T-cell (primary cell): ENCODE data around the gene CWC25. TPM values are rescaled to one million over a fixed set of nuclear protein-coding genes. Genes with fewer than 3 reads are reported as not detected.

Experiments
- ATAC-seq, 4 experiments: fragments of 200-7000 bp in 3 of 4; fragments of 150-1000 bp in 1 of 4; cut with Tn5 transposase; replicated peaks in 1 of 4; 1 replicate in 3 of 4; 2 replicates in 1 of 4; pipeline ENCODE4 v1.10.0; 2021; ENCODE audit warnings: moderate library complexity in 3 of 4, mild to moderate bottlenecking in 2 of 4, moderate number of reproducible peaks in 1 of 4
- CTCF ChIA-PET, 2 donors: fragments of 300-600 bp; sonication (Branson Sonifier 250); formaldehyde crosslinking; loops; one replicate each; lab custom pipeline; 2022; ENCODE audit warnings: antibody characterized with exemption in 2 of 2; lab: Charles Lee
- POLR2A ChIA-PET, 2 donors: fragments of 300-600 bp; sonication (Branson Sonifier 250); formaldehyde crosslinking; loops; one replicate each; lab custom pipeline; 2022; ENCODE audit warnings: antibody characterized with exemption in 2 of 2; lab: Charles Lee
- DNase-seq, 35 experiments: peaks; one replicate each; pipeline versions ENCODE4 v3.0.0 to v3.0.0-alpha.2; 2013 to 2023
- H3K27ac ChIP-seq: one replicate; pipeline ENCODE4 v1.5.1; 2013; ENCODE audit warnings: low read length
- H3K27me3 ChIP-seq, 2 experiments: replicated peaks in 1 of 2; 1 replicate in 1 of 2; 2 replicates in 1 of 2; pipeline versions ENCODE4 v1.6.1 to v1.7.0; 2013; ENCODE audit warnings: low read length in 1 of 2, mixed read lengths in 1 of 2; ENCODE audit not compliant: control insufficient read depth in 2 of 2, insufficient read depth in 2 of 2; ENCODE audit errors: extremely low read depth in 1 of 2
- H3K36me3 ChIP-seq, 2 donors: 1 replicate in 1 of 2; 2 replicates in 1 of 2; pipeline versions ENCODE4 v1.6.1 to v1.7.0; 2013; ENCODE audit warnings: low read length in 1 of 2; ENCODE audit not compliant: control insufficient read depth in 2 of 2, insufficient read depth in 1 of 2; ENCODE audit errors: extremely low read depth in 1 of 2
- H3K4me1 ChIP-seq, 2 experiments: 1 replicate in 1 of 2; 2 replicates in 1 of 2; pipeline versions ENCODE4 v1.6.1 to v1.7.0; 2013; ENCODE audit warnings: low read length in 2 of 2, mixed read lengths in 1 of 2; ENCODE audit not compliant: insufficient read depth in 2 of 2, control insufficient read depth in 1 of 2; ENCODE audit errors: extremely low read depth in 1 of 2
- H3K4me3 ChIP-seq, 2 donors: 1 replicate in 1 of 2; 2 replicates in 1 of 2; pipeline versions ENCODE4 v1.5.1 to v1.7.0; 2013; ENCODE audit warnings: mild to moderate bottlenecking in 2 of 2, low read length in 1 of 2, moderate library complexity in 1 of 2; ENCODE audit not compliant: control insufficient read depth in 1 of 2; ENCODE audit errors: extremely low read depth in 1 of 2
- H3K9me3 ChIP-seq: 2 replicates; pipeline ENCODE4 v1.7.0; 2013
- H3K27ac Mint-ChIP-seq, 2 donors: one replicate each; pipeline ENCODE4 v1.8.0; 2020 to 2021; ENCODE audit warnings: mild to moderate bottlenecking in 2 of 2, mixed read lengths in 2 of 2
- H3K27me3 Mint-ChIP-seq, 2 donors: one replicate each; pipeline ENCODE4 v1.8.0; 2021 to 2022; ENCODE audit warnings: mixed read lengths in 2 of 2
- H3K36me3 Mint-ChIP-seq: one replicate; pipeline ENCODE4 v1.8.0; 2021; ENCODE audit warnings: mixed read lengths
- H3K4me1 Mint-ChIP-seq, 3 donors: one replicate each; pipeline ENCODE4 v1.8.0; 2020 to 2022; ENCODE audit warnings: mixed read lengths in 3 of 3, mild to moderate bottlenecking in 1 of 3
- H3K4me3 Mint-ChIP-seq, 3 donors: one replicate each; pipeline ENCODE4 v1.8.0; 2020 to 2022; ENCODE audit warnings: mild to moderate bottlenecking in 3 of 3, mixed read lengths in 3 of 3, moderate library complexity in 3 of 3
- H3K9me3 Mint-ChIP-seq, 3 donors: one replicate each; pipeline ENCODE4 v1.8.0; 2020 to 2022; ENCODE audit warnings: mixed read lengths in 3 of 3
- WGBS: methylation state at CpG from one replicate; pipeline ENCODE4 v1.1.5; 2013; ENCODE audit warnings: missing lambda C conversion rate; ENCODE audit not compliant: insufficient coverage; 5-methylcytosine and 5-hydroxymethylcytosine counted together
- total RNA-seq, 35 experiments: library from RNA in 6 of 35; stranded (reverse) in 6 of 35; fragments of 120-200 nt in 1 of 35; gene quantifications; one replicate each; pipeline versions ENCODE4 v1.2.1 to v1.2.4 and lab custom pipeline; 2013 to 2026

Gene CWC25
- total RNA-seq, 5 donors from 2014 or later (not counting 1 experiment from before 2014, with no cell fraction given) = 31.5 to 45.8 (median 44.3) TPM

DNA sequence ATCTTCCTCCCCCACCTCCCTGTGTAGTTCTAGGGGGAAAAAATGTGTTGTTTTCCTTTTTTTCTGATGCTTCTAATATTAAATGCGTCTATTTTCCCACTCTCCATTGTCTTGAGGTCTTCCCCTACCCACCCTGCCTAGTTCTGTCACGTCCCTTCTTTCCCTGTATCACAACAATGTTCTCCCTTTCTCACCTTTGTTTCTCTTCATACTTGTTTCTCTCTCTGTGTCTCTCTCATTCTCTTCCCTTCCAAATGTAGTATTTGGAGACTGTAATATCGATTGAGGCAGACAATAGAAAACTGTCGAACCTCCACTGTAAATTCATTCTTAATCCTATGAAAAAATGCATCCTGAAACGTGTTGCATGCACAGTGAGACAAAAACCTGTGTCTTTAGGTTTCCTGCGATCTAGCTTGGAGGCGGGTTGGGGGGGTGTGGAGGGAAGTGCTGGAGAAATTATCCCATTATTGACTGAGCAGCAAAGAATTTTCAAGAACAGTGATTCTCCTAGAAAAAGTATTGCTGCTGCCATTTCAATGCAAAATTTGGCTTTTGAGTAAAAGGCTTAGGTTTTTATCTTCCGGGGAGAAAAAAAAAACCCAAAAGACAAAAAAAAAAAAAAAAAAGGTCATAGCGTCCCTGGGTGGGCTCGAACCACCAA is 73.8 kb downstream of the CWC25 start:
- Mint-ChIP-seq H3K27me3 (peaks cover 16 to 39% of the 10 kb centered on the region in 2 donors), H3K27ac (peak overlapping the region; percentile 97), H3K36me3 (peaks cover 15% of the 10 kb centered on the region), H3K4me3 (peak overlapping the region; percentile 88 to 99 (median 99)), H3K4me1 (peaks cover 57 to 66% (median 63%) of the 10 kb centered on the region in 3 donors), H3K9me3 (no peaks in the 10 kb centered on the region)
- H3K4me3 ChIP-seq = peak overlapping the region; percentile 95 to 96
- ChIA-PET CTCF (interaction anchor here in 1 of 2 donors (1.3 kb wide), 1 partner anchor 16 kb away, joined by 5 read pairs; no protein-coding TSS in a partner anchor), POLR2A (interaction anchor here in 1 of 2 donors (1.0 kb wide), 1 partner anchor 9 kb away, joined by 4 read pairs; no protein-coding TSS in a partner anchor)
- H3K4me1 ChIP-seq = peaks cover 31 to 85% of the 10 kb centered on the region in 2 experiments
- H3K36me3 ChIP-seq = peaks cover 4 to 20% of the 10 kb centered on the region in 2 donors
- whole genome bisulfite sequencing = 0% methylated on average over 1 of the region's 10 CpGs
- no peak for DNase-seq
- H3K27me3 ChIP-seq = peaks cover 4 to 45% of the 10 kb centered on the region in 2 experiments
- no peak for ATAC-seq
- no peaks in the 10 kb centered on the region for H3K9me3 ChIP-seq
- peak overlapping the region; percentile 78 for H3K27ac ChIP-seq

Other genes with a start within 250 kb of the CWC25 start
- under 1 TPM in 4 of 5 donors, not detected in 1; 0.13 to 0.85 (median 0.28) TPM for gene SRCIN1, start 219.4 kb downstream of the CWC25 start, total RNA-seq
- 1 to 10 TPM in 1 of 5 donors, under 1 TPM in 4; 0.68 to 1.6 (median 0.90) TPM for gene EPOP, start 150.4 kb downstream of the CWC25 start, total RNA-seq
- 100 to 1,000 TPM; 412 to 506 (median 480) TPM for gene MLLT6, start 120.0 kb downstream of the CWC25 start, total RNA-seq
- 10 to 100 TPM; 10.7 to 21.5 (median 17.7) TPM for gene CISD3, start 95.0 kb downstream of the CWC25 start, total RNA-seq
- gene PCGF2, start 77.0 kb downstream of the CWC25 start, total RNA-seq = under 1 TPM in 3 of 5 donors, not detected in 2; 0.28 to 0.69 (median 0.53) TPM
- 100 to 1,000 TPM in 3 of 5 donors, 10 to 100 TPM in 2; 81.2 to 116 (median 104) TPM for gene PSMB3, start 72.6 kb downstream of the CWC25 start, total RNA-seq
- 10 to 100 TPM; 36.4 to 60.3 (median 52.6) TPM for gene PIP4K2B, start 25.8 kb downstream of the CWC25 start, total RNA-seq
- gene RPL23, start 28.4 kb upstream of the CWC25 start, total RNA-seq = 1,000 to 10,000 TPM; 1,638 to 2,124 (median 1,743) TPM
- gene LASP1, start 44.7 kb upstream of the CWC25 start, total RNA-seq = 100 to 1,000 TPM in 4 of 5 donors, 10 to 100 TPM in 1; 97.2 to 157 (median 122) TPM
- gene FBXO47, start 142.1 kb upstream of the CWC25 start, total RNA-seq = not detected